Keratinocyte (primary cell): ENCODE measurements around the gene USP46. TPM values are rescaled to one million over a fixed set of nuclear protein-coding genes. Genes with fewer than 3 reads are reported as not detected.

ENCODE experiments used
- DNase-seq: peaks from one replicate; pipeline ENCODE4 v3.0.0-alpha.2; 2011; ENCODE audit warnings: low read depth, missing footprints, low spot score
- FAIRE-seq: peaks from 2 replicates; lab custom pipeline; 2011; peaks lifted over from hg19 to GRCh38; lab: Jason Lieb, UNC
- H2AFZ ChIP-seq: 2 replicates; pipeline ENCODE4 v1.6.0; 2012; ENCODE audit warnings: low read length, control low read depth, inconsistent platforms; ENCODE audit not compliant: control insufficient read depth
- H3K27ac ChIP-seq: 2 replicates; pipeline ENCODE4 v1.5.1; 2011; ENCODE audit warnings: low read length; ENCODE audit not compliant: control insufficient read depth, insufficient read depth
- H3K27me3 ChIP-seq: 3 replicates; pipeline ENCODE4 v1.6.0; 2011; ENCODE audit warnings: low read length; ENCODE audit not compliant: control insufficient read depth, insufficient read depth; ENCODE audit errors: extremely low read depth
- H3K36me3 ChIP-seq, 2 experiments: 2 replicates in 1 of 2; 3 replicates in 1 of 2; pipeline ENCODE4 v1.5.1; 2011; ENCODE audit warnings: low read length in 2 of 2, mild to moderate bottlenecking in 1 of 2; ENCODE audit not compliant: control insufficient read depth in 2 of 2, insufficient read depth in 2 of 2; ENCODE audit errors: extremely low read depth in 1 of 2
- H3K4me1 ChIP-seq: 3 replicates; pipeline ENCODE4 v1.5.1; 2011; ENCODE audit warnings: low read length; ENCODE audit not compliant: control insufficient read depth, insufficient read depth; ENCODE audit errors: extremely low read depth
- H3K4me2 ChIP-seq: 3 replicates; pipeline ENCODE4 v1.6.0; 2011; ENCODE audit warnings: low read depth, low read length; ENCODE audit not compliant: control insufficient read depth, insufficient read depth; ENCODE audit errors: extremely low read depth
- H3K4me3 ChIP-seq, 3 experiments: fragments of 200-600 bp in 1 of 3; sonication (generic) in 1 of 3; 2 replicates in 2 of 3; 3 replicates in 1 of 3; pipeline ENCODE4 v1.5.1; 2011 to 2016; ENCODE audit warnings: low read length in 3 of 3, mild to moderate bottlenecking in 3 of 3, control low read depth in 2 of 3, inconsistent platforms in 1 of 3, low read depth in 1 of 3, mixed read lengths in 1 of 3, mixed run types in 1 of 3, moderate library complexity in 1 of 3; ENCODE audit not compliant: control insufficient read depth in 2 of 3, insufficient read depth in 2 of 3; ENCODE audit errors: extremely low read depth in 1 of 3
- H3K79me2 ChIP-seq: 2 replicates; pipeline ENCODE4 v1.6.0; 2012; ENCODE audit warnings: low read length; ENCODE audit not compliant: control insufficient read depth, insufficient read depth
- H3K9ac ChIP-seq: 3 replicates; pipeline ENCODE4 v1.6.0; 2011; ENCODE audit warnings: low read length; ENCODE audit not compliant: control insufficient read depth, insufficient read depth; ENCODE audit errors: extremely low read depth
- H3K9me1 ChIP-seq: 3 replicates; pipeline ENCODE4 v1.6.0; 2011; ENCODE audit warnings: low read length; ENCODE audit not compliant: control insufficient read depth, insufficient read depth; ENCODE audit errors: extremely low read depth
- H3K9me3 ChIP-seq: 2 replicates; pipeline ENCODE4 v1.5.1; 2012; ENCODE audit warnings: low read depth, low read length; ENCODE audit not compliant: control insufficient read depth
- H4K20me1 ChIP-seq: 3 replicates; pipeline ENCODE4 v1.6.0; 2011; ENCODE audit warnings: low read length; ENCODE audit not compliant: control insufficient read depth, insufficient read depth; ENCODE audit errors: extremely low read depth
- CTCF ChIP-seq, 3 experiments: IDR thresholded peaks in 1 of 3; conservative IDR thresholded peaks in 1 of 3; optimal IDR thresholded peaks in 1 of 3; 2 replicates in 2 of 3; 3 replicates in 1 of 3; pipeline versions ENCODE3 to v1.5.1; 2011; ENCODE audit warnings: low read length in 3 of 3, mild to moderate bottlenecking in 3 of 3, moderate library complexity in 2 of 3, control low read depth in 1 of 3, inconsistent platforms in 1 of 3; ENCODE audit not compliant: insufficient read depth in 2 of 3; ENCODE audit errors: extremely low read depth in 1 of 3
- EZH2 ChIP-seq: IDR thresholded peaks from one replicate; pipeline ENCODE4 v1.6.1; 2012; ENCODE audit warnings: inconsistent platforms, mild to moderate bottlenecking, low read length, moderate library complexity
- dilution Hi-C: fragments of 300-500 bp; cut with MboI; formaldehyde crosslinking; loops from one replicate; pipeline ENCODE4 v1.7.0; 2020; ENCODE audit warnings: low sequenced_read_pairs; ENCODE audit not compliant: extremely low pct_ligation_motif_present
- polyA plus RNA-seq, 5 experiments: library from polyadenylated mRNA; depleted of rRNA in 3 of 5; stranded (reverse) in 3 of 5; stranded (forward) in 1 of 5; unstranded in 1 of 5; fragments of >200 nt; gene quantifications; 1 replicate in 1 of 5; 2 replicates in 3 of 5; 3 replicates in 1 of 5; pipeline versions ENCODE4 v1.2.1 to v1.2.3, GENCODE V29; 2011 to 2012; ENCODE audit warnings: missing spikeins in 2 of 5, low read depth in 1 of 5, low replicate concordance in 1 of 5

Gene USP46
- polyA plus RNA-seq, 1 donor (not counting 4 experiments of a cell fraction or from before 2014, with no cell fraction given) = 20.4 TPM

GRCh38 chr4:52628974-52629373 is 30.1 kb downstream of the USP46 start:
- no peak for TF ChIP-seq EZH2
- TF ChIP-seq CTCF (optimal IDR thresholded peaks at IDR 0.05 in 1 of 3, IDR thresholded peaks at IDR 0.05 in 1 of 3, conservative IDR thresholded peaks at IDR 0.05 in 1 of 3; ENCODE audit: extremely low read depth in 1 of 3, insufficient read depth in 2 of 3, low read length in 3 of 3) = no peak
- Histone ChIP-seq H3K4me3 (no peak overlapping the region), H3K9me1 (no peaks in the 10 kb centered on the region), H3K36me3 (peaks cover 0 to 3% of the 10 kb centered on the region in 2 experiments), H3K79me2 (peaks cover 10% of the 10 kb centered on the region), H3K4me2 (no peak overlapping the region), H3K9ac (no peak overlapping the region), H3K27me3 (no peaks in the 10 kb centered on the region), H3K9me3 (no peaks in the 10 kb centered on the region), H2AFZ (no peak overlapping the region), H4K20me1 (peaks cover 2% of the 10 kb centered on the region), H3K4me1 (no peaks in the 10 kb centered on the region), H3K27ac (no peak overlapping the region)
- FAIRE-seq (no peak), DNase-seq (no peak)
- dilution Hi-C loops = no loop called here

GRCh38 chr4:52628543-52628942 is 30.6 kb downstream of the USP46 start:
- no peak for DNase-seq
- Histone ChIP-seq H3K4me2 (no peak overlapping the region), H3K4me3 (no peak overlapping the region), H3K4me1 (no peaks in the 10 kb centered on the region), H3K27me3 (no peaks in the 10 kb centered on the region), H4K20me1 (no peaks in the 10 kb centered on the region), H2AFZ (no peak overlapping the region), H3K79me2 (peaks cover 6% of the 10 kb centered on the region), H3K9me3 (no peaks in the 10 kb centered on the region), H3K9me1 (no peaks in the 10 kb centered on the region), H3K36me3 (peaks cover 0 to 3% of the 10 kb centered on the region in 2 experiments), H3K27ac (no peak overlapping the region), H3K9ac (no peak overlapping the region)
- TF ChIP-seq EZH2 = no peak
- TF ChIP-seq CTCF (optimal IDR thresholded peaks at IDR 0.05 in 1 of 3, IDR thresholded peaks at IDR 0.05 in 1 of 3, conservative IDR thresholded peaks at IDR 0.05 in 1 of 3; ENCODE audit: extremely low read depth in 1 of 3, insufficient read depth in 2 of 3, low read length in 3 of 3) = no peak
- dilution Hi-C loops = no loop called here
- FAIRE-seq = no peak
